ENCODE measurements around the gene ROPN1. TPM values are rescaled to one million over a fixed set of nuclear protein-coding genes. Genes with fewer than 3 reads are reported as not detected.
"Not testable (repeated sequence)": the region's sequence is repeated elsewhere in the genome, so short reads cannot be mapped to it uniquely, and the experiment has no call there.

The ROPN1 gene
- total RNA-seq, 1 donor, result under 0.01 TPM

GRCh38 chr3:124033360-124034015 is 41.6 kb upstream of the ROPN1 start, which contains the start of gene KALRN:
KALRN (plus strand) TSS chr3:124033369.
- H3K4me3 ChIP-seq (ENCODE audit: low read depth, low read length), result peak within 1 kb of the TSS; percentile 60
- DNase-seq (ENCODE audit: low read depth), result no peak
- no peak for TF ChIP-seq CTCF (IDR thresholded peaks at IDR 0.05; ENCODE audit: insufficient read depth, low read depth, low read length)

GRCh38 chr3:124032881-124033359 is 41.0 kb upstream of the ROPN1 start:
- peak overlapping the region; percentile 60 for H3K4me3 ChIP-seq (ENCODE audit: low read depth, low read length)
- DNase-seq (ENCODE audit: low read depth), result peak; percentile 66
- peak; percentile 63 for TF ChIP-seq CTCF (IDR thresholded peaks at IDR 0.05; ENCODE audit: insufficient read depth, low read depth, low read length)

GRCh38 chr3:124032311-124032880 is 40.5 kb upstream of the ROPN1 start:
- H3K4me3 ChIP-seq (ENCODE audit: low read depth, low read length), result peak overlapping the region; percentile 60
- TF ChIP-seq CTCF (IDR thresholded peaks at IDR 0.05; ENCODE audit: insufficient read depth, low read depth, low read length), result no peak
- DNase-seq (ENCODE audit: low read depth), result peak; percentile 8

GRCh38 chr3:124026516-124026915 is 34.6 kb upstream of the ROPN1 start:
- no peak overlapping the region for H3K4me3 ChIP-seq (ENCODE audit: low read depth, low read length)
- no peak for TF ChIP-seq CTCF (IDR thresholded peaks at IDR 0.05; ENCODE audit: insufficient read depth, low read depth, low read length)
- DNase-seq (ENCODE audit: low read depth), result no peak

- not testable (repeated sequence) for DNase-seq (ENCODE audit: low read depth)
Measured at GRCh38 chr3:124023531-124023930, 31.6 kb upstream of the ROPN1 start.

GRCh38 chr3:124019291-124019690 is 27.4 kb upstream of the ROPN1 start:
- DNase-seq (ENCODE audit: low read depth), result no peak
- no peak for TF ChIP-seq CTCF (IDR thresholded peaks at IDR 0.05; ENCODE audit: insufficient read depth, low read depth, low read length)
- no peak overlapping the region for H3K4me3 ChIP-seq (ENCODE audit: low read depth, low read length)

More at GRCh38 chr3:124023531-124023930, 31.6 kb upstream of the ROPN1 start:
- H3K4me3 ChIP-seq (ENCODE audit: low read depth, low read length), result not testable (repeated sequence)

GRCh38 chr3:124017502-124017901 is 25.6 kb upstream of the ROPN1 start:
- DNase-seq (ENCODE audit: low read depth); H3K4me3 ChIP-seq (ENCODE audit: low read depth, low read length): not testable (repeated sequence)

- peak; percentile 24 for DNase-seq (ENCODE audit: low read depth)
- H3K4me3 ChIP-seq (ENCODE audit: low read depth, low read length), result not testable (repeated sequence)
- TF ChIP-seq CTCF (IDR thresholded peaks at IDR 0.05; ENCODE audit: insufficient read depth, low read depth, low read length), result peak; percentile 50
Measured at GRCh38 chr3:124016483-124016882, 24.6 kb upstream of the ROPN1 start.
